Stimulated activated CD4-positive, alpha-beta T cell treated with anti-CD3 and anti-CD28 coated beads, TNF-alpha, amount 100 ng/mL, for 1 hour (primary cell): ENCODE data around the gene CRIP1.

Source experiments
- DNase-seq, 3 donors: peaks; one replicate each; pipeline ENCODE4 v3.0.0-alpha.2; 2020; ENCODE audit warnings: low read depth in 3 of 3, low spot score in 1 of 3

CRIP1 gene

DNA sequence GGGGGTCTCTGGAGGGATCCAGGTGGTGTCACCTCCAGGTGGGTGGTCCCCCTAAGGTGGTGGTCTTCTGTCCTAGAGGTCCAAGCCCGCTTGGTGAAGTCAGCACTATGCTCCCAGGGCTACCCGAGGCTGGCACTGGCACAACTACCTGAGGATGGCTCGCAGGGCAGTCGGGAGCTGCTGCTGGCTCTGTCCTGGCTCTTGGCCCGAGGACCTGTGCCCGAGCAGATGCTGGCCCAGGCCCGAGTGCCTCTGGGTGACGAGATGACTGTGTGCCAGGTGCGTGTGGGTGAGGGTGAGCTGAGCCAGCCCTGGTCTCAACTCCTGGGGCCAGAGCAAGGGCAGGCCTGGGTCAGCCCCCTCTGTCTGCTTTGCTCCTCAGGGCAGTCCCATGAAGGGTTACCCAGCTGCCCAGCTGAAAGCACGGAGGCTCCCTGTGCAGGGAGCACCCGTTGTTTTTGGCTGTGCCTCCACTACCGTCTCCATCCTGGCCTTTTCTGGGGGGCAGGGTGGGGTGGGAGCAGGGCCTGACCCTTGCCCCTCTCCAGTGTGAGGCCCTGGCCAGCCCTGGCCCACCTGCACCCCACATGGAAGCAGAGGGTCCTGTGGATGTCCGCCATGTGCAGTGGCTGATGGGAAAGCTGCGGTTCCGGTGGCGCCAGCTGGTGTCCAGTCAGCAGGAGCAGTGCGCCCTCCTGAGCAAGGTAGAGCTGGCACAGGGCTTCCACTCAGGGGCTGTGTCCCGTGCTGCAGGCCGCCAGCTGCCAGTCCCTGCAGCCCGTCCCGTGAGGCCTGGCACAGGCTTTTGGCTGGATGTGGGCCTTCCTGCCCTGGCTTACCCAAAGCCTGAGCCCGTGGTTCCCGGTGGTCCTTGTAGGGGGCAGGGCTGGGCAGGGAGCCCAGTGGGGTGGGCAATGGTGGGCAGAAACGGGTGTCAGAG, 5.6 kb downstream of the CRIP1 start:
- DNase-seq, result no peak

GRCh38 chr14:105492971-105493871, 6.5 kb downstream of the CRIP1 start:
- DNase-seq, result no peak

- DNase-seq, result no peak
These were observed 7.4 kb downstream of the CRIP1 start for GRCh38 chr14:105493921-105494605.

GRCh38 chr14:105494606-105494929, 7.9 kb downstream of the CRIP1 start:
- no peak for DNase-seq

GRCh38 chr14:105495101-105495989, 8.7 kb downstream of the CRIP1 start:
- DNase-seq, result no peak

DNA sequence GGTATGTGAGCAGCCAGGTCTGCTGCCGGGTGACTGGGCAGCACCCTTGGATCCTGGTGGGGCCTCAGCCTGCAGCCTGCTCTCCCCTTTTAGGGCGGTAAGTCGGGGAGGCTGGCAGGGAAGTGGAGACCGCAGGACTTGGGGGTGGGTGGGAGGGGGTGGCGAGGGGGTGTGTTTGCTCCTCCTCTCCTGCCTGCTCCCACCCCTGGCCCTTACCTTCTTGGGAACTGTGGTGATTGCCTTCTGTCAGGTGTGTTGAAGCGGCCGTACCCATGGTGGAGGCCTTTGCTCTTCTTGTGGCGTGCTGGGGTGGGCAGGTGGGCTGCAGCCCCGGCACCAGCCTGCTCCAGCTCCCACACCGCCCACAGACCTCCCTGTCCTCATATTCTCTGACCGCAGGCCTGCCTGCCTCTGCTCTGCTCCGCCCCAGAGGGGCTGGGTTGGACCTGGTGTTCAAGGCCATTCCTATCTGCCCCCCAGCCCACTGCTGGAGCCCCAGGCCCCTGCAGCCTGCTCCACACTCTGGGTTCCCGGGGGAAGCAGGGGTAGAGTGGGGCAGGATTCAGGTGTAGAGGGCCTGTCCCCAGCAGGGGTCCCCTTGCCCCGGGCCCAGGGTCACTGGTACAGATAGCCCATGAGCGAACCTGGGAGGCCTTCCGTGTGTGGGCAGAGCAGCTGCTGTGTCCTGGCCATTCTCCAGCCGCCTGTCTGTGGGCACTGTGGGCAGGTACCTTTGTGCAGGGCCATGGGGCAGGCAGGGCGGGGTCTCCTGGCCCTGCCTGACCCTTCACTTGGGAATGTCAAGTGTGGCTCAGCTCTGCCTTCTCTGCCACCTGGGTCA, 9.5 kb downstream of the CRIP1 start:
- no peak for DNase-seq

GRCh38 chr14:105496831-105497591, 10.3 kb downstream of the CRIP1 start:
- DNase-seq, result no peak

GRCh38 chr14:105497671-105498429, 11.2 kb downstream of the CRIP1 start:
- no peak for DNase-seq

- no peak for DNase-seq
These were observed 12.0 kb downstream of the CRIP1 start for GRCh38 chr14:105498430-105499255.

GRCh38 chr14:105499256-105500035, 12.8 kb downstream of the CRIP1 start:
- no peak for DNase-seq

DNA sequence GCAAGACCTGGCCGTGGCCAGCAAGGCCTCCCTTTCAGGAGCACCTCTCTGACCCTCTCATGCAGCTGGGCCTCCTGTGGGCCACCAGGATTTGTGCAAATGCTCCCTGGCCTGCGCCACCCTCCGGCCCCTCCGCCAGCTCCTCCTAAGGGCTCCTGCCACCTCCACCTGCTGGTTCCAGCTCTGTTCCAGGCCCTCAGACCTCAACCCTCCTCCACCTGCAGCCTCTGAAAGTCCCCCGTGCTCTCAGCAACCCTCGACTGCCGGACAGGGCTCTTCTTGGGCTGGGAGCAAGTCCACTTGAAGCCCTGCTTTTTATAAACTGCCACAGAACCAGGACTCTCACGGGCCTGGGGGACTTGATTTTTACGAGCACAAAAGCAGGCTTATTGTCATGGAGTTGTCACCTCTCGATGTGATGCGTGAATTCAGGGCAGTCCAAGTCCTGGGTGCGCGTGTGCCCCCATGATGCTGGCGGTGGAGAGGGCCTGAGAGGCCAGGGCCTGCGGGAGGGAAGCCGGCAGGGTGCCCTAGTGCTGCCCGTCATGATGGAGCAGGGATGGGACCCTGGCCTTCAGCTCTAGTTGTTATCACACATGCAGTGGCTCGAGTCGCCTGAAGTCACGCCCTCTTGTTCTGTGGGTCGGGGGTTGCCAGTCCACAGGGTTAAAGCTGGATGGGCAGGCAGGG, 13.5 kb downstream of the CRIP1 start:
- no peak for DNase-seq

- DNase-seq, result no peak
These were observed 14.0 kb downstream of the CRIP1 start for GRCh38 chr14:105500726-105501101.

DNA sequence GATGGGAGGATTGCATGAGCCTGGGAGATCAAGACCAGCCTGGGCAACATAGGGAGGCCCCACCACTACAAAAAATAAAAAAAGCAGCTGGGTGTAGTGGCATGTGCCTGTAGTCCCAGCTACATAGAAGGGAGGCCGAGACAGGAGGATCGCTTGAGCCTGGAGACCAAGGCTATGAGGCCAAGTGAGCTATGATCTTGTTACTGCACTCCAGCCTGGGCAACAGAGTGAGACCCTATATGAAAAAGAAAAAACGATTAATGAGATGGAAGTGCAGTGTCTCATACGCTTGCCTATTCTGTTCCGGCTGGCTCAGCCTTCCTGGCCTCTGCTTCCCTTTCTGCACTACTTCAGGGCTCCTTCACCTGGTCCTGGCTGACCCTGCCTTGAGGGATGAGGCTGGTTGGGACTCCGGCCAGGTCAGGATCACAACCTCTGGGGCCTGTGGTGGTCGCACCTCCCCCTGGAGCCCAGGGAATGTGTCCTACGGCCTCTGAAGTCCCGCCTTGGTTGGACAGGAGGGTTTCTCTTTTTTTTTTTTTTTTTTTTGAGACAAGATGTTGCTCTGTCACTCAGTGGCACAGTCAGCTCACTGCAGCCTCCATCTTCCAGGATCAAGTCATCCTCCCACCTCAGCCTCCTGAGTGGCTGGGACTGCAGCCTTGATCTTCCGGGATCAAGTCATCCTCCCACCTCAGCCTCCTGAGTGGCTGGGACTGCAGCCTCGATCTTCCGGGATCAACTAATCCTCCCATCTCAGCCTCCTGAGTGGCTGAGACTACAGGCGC, 15.0 kb downstream of the CRIP1 start:
- no peak for DNase-seq

GRCh38 chr14:105502446-105503295, 16.0 kb downstream of the CRIP1 start:
- DNase-seq, result no peak
